SK-N-SH treated with all-trans-retinoic acid at 6 μM for 48 hours (cell line): ENCODE results near the gene ISX.

Experiments used
- ATAC-seq: fragments of 200-7000 bp; cut with Tn5 transposase; 3 replicates; pipeline ENCODE4 v1.9.1; 2020; ENCODE audit warnings: mild to moderate bottlenecking, moderate library complexity
- ARNTL ChIP-seq: fragments of 450-650 bp; formaldehyde crosslinking; IDR thresholded peaks from 2 replicates; pipeline ENCODE4 v1.5.0; 2020; ENCODE audit warnings: low read depth, mild to moderate bottlenecking, moderate library complexity, borderline replicate concordance
- BACH2 ChIP-seq: fragments of 250-450 bp; sonication (Bioruptor Pico); IDR thresholded peaks from 2 replicates; pipeline ENCODE4 v1.9.0; 2021; ENCODE audit warnings: mild to moderate bottlenecking, borderline replicate concordance
- CREB5 ChIP-seq: fragments of 250-450 bp; sonication (Bioruptor Pico); IDR thresholded peaks from 2 replicates; pipeline ENCODE4 v1.5.1; 2020; ENCODE audit warnings: low read depth, mild to moderate bottlenecking, moderate library complexity
- CSDC2 ChIP-seq: fragments of 250-450 bp; sonication (Bioruptor Pico); IDR thresholded peaks from 2 replicates; pipeline ENCODE4 v1.5.0; 2020; ENCODE audit warnings: mild to moderate bottlenecking, moderate library complexity
- CSRNP3 ChIP-seq: fragments of 250-450 bp; sonication (Bioruptor Pico); IDR thresholded peaks from 2 replicates; pipeline ENCODE4 v1.5.1; 2021; ENCODE audit warnings: mild to moderate bottlenecking, moderate library complexity
- ESRRG ChIP-seq: fragments of 250-450 bp; sonication (Bioruptor Pico); IDR thresholded peaks from 2 replicates; pipeline ENCODE4 v1.6.1; 2021; ENCODE audit warnings: mild to moderate bottlenecking
- ISL1 ChIP-seq: fragments of 250-450 bp; sonication (Bioruptor Pico); IDR thresholded peaks from 2 replicates; pipeline ENCODE4 v2.1.2; 2022; ENCODE audit warnings: mild to moderate bottlenecking, moderate library complexity
- OSR1 ChIP-seq: fragments of 250-450 bp; sonication (Bioruptor Pico); IDR thresholded peaks from 2 replicates; pipeline ENCODE4 v1.8.0; 2022; ENCODE audit warnings: moderate library complexity, mild to moderate bottlenecking, inconsistent platforms
- PATZ1 ChIP-seq: fragments of 250-450 bp; sonication (Bioruptor Pico); IDR thresholded peaks from 2 replicates; pipeline ENCODE4 v1.8.0; 2020; ENCODE audit warnings: mild to moderate bottlenecking, moderate library complexity, borderline replicate concordance
- POU6F1 ChIP-seq: fragments of 250-450 bp; sonication (Bioruptor Pico); IDR thresholded peaks from 2 replicates; pipeline ENCODE4 v1.8.0; 2021; ENCODE audit warnings: low read depth, mild to moderate bottlenecking, moderate library complexity, borderline replicate concordance
- PPARA ChIP-seq: fragments of 250-450 bp; sonication (Bioruptor Pico); IDR thresholded peaks from 2 replicates; pipeline ENCODE4 v1.5.0; 2020; ENCODE audit warnings: mild to moderate bottlenecking, borderline replicate concordance
- RARB ChIP-seq: fragments of 250-450 bp; sonication (Bioruptor Pico); IDR thresholded peaks from 2 replicates; pipeline ENCODE4 v1.8.0; 2021; ENCODE audit warnings: mild to moderate bottlenecking, moderate library complexity
- SNAI2 ChIP-seq: fragments of 250-450 bp; sonication (Bioruptor Pico); IDR thresholded peaks from 2 replicates; pipeline ENCODE4 v1.5.0; 2020; ENCODE audit warnings: mild to moderate bottlenecking, moderate library complexity
- TCF4 ChIP-seq: fragments of 250-450 bp; sonication (Bioruptor Pico); IDR thresholded peaks from 2 replicates; pipeline ENCODE4 v1.8.0; 2021; ENCODE audit warnings: mild to moderate bottlenecking, moderate library complexity, borderline replicate concordance
- TOX ChIP-seq: fragments of 250-450 bp; sonication (Bioruptor Pico); IDR thresholded peaks from 2 replicates; pipeline ENCODE4 v1.8.0; 2021; ENCODE audit warnings: mild to moderate bottlenecking, moderate library complexity, borderline replicate concordance
- TSHZ2 ChIP-seq: fragments of 250-450 bp; sonication (Bioruptor Pico); IDR thresholded peaks from 2 replicates; pipeline ENCODE4 v1.5.0; 2020; ENCODE audit warnings: mild to moderate bottlenecking, moderate library complexity
- ZC3H10 ChIP-seq: fragments of 250-450 bp; sonication (Bioruptor Pico); IDR thresholded peaks from 2 replicates; pipeline ENCODE4 v1.5.1; 2021; ENCODE audit warnings: mild to moderate bottlenecking, moderate library complexity
- ZFP3 ChIP-seq: fragments of 250-450 bp; sonication (Bioruptor Pico); IDR thresholded peaks from 2 replicates; pipeline ENCODE4 v1.5.0; 2020; ENCODE audit warnings: mild to moderate bottlenecking, moderate library complexity
- ZFP30 ChIP-seq: fragments of 450-650 bp; formaldehyde crosslinking; IDR thresholded peaks from 2 replicates; pipeline ENCODE4 v1.5.0; 2022; ENCODE audit warnings: mild to moderate bottlenecking, moderate library complexity
- ZNF565 ChIP-seq: fragments of 450-650 bp; formaldehyde crosslinking; conservative IDR thresholded peaks from 2 replicates; pipeline ENCODE4 v1.5.0; 2020; ENCODE audit warnings: low read depth, mild to moderate bottlenecking, moderate library complexity
- ZNF8 ChIP-seq: fragments of 450-650 bp; formaldehyde crosslinking; IDR thresholded peaks from 2 replicates; pipeline ENCODE4 v1.5.0; 2020; ENCODE audit warnings: mild to moderate bottlenecking, moderate library complexity

The ISX gene

GRCh38 chr22:35119494-35119893, 53.5 kb downstream of the ISX start:
- TF ChIP-seq BACH2 (CRISPR knock-in tag) (no peak), SNAI2 (CRISPR knock-in tag) (no peak), ZC3H10 (CRISPR knock-in tag) (no peak), CREB5 (CRISPR knock-in tag) (no peak), ZFP3 (no peak), OSR1 (CRISPR knock-in tag) (no peak), ZNF8 (no peak), PATZ1 (CRISPR knock-in tag) (no peak)
- TF ChIP-seq, all 23 proteins: peak for 0
- ATAC-seq: no peak

- ATAC-seq: no peak
- TF ChIP-seq OSR1 (CRISPR knock-in tag) (no peak), ZFP3 (no peak), TCF4 (CRISPR knock-in tag) (no peak), TSHZ2 (CRISPR knock-in tag) (no peak), CREB5 (CRISPR knock-in tag) (no peak), ARNTL (no peak), SNAI2 (CRISPR knock-in tag) (no peak), ESRRG (CRISPR knock-in tag) (no peak), RARB (CRISPR knock-in tag) (no peak), POU6F1 (CRISPR knock-in tag) (no peak), CSDC2 (no peak), ISL1 (CRISPR knock-in tag) (no peak), PPARA (CRISPR knock-in tag) (no peak), ZNF565 (CRISPR knock-in tag) (no peak), ZFP30 (CRISPR knock-in tag) (no peak), CSRNP3 (no peak), TOX (CRISPR knock-in tag) (no peak)
These were observed 58.8 kb downstream of the ISX start for GRCh38 chr22:35124691-35125219.

- ATAC-seq: no peak
- TF ChIP-seq CSRNP3 (no peak), SNAI2 (CRISPR knock-in tag) (no peak), BACH2 (CRISPR knock-in tag) (no peak), ZNF565 (CRISPR knock-in tag) (no peak), PATZ1 (CRISPR knock-in tag) (no peak), ZC3H10 (CRISPR knock-in tag) (no peak), ZNF8 (no peak)
These were observed 61.0 kb downstream of the ISX start for GRCh38 chr22:35126993-35127392.
